ENCODE measurements around the gene GDF10. TPM values are rescaled to one million over a fixed set of nuclear protein-coding genes. Genes with fewer than 3 reads are reported as not detected.
A peak's percentile ranks its signal among the peaks of the same experiment; 100 is the strongest.

GDF10 gene
- polyA plus RNA-seq, 1 of the 3 experiments (the other 2 are of a cell fraction) = 0.02 TPM

DNA sequence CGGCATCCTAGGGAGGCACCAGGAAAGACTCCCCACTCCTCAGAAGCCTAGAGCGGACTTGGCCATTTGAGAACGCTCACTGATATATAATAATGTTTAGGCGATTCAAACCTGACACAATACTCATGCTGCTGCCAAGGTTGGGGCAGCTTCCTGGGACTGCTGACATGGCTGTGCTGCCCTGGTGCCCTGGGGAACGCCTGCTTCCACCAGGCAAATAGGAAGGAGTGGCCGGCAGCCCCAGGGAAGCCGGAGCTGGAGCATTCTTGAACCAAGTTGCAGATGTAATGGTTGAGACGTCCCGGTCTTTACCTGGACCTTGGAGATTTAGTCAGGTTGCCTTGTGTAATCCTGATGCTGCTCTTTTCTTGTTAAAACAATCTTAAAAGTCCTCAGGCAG, 8.8 kb downstream of the GDF10 start (continued):
- TF ChIP-seq SIN3A (IDR thresholded peaks at IDR 0.05; ENCODE audit: borderline replicate concordance, low read depth, low read length) (no peak), GATA2 (CRISPR knock-in tag; IDR thresholded peaks at IDR 0.05) (no peak), RXRA (IDR thresholded peaks at IDR 0.05; ENCODE audit: borderline replicate concordance, low read depth) (no peak)

GRCh38 chr10:47309408-47310089, 9.6 kb downstream of the GDF10 start:
- Histone ChIP-seq H3K79me2 (ENCODE audit: insufficient read depth) (no peaks in the 10 kb centered on the region), H3K4me3 (ENCODE audit: low read depth in 2 of 2, low read length in 1 of 2) (no peak overlapping the region), H3F3A (replicated peaks; ENCODE audit: insufficient read depth) (no peaks in the 10 kb centered on the region), H3K9me3 (no peaks in the 10 kb centered on the region), H2AFZ (ENCODE audit: low read depth) (no peak overlapping the region), H3K4me1 (ENCODE audit: control insufficient read depth in 1 of 2, insufficient read depth in 2 of 2, low read depth in 1 of 2, low read length in 1 of 2) (peaks cover 0 to 71% of the 10 kb centered on the region in 2 experiments; a peak in 1 of 4 replicates), H3K9ac (no peak overlapping the region), H4K20me1 (ENCODE audit: insufficient read depth) (no peaks in the 10 kb centered on the region), H3K36me3 (replicated peaks in 1 of 2; ENCODE audit: control insufficient read depth in 1 of 2, insufficient read depth in 2 of 2, low read length in 1 of 2) (no peaks in the 10 kb centered on the region), H3K4me2 (no peak overlapping the region), H3K27me3 (ENCODE audit: insufficient read depth) (no peaks in the 10 kb centered on the region; the same call in 1 of the 2 replicates), H3K9me2 (no peaks in the 10 kb centered on the region), H3K27ac (ENCODE audit: low read depth in 2 of 2, low read length in 1 of 2) (peak overlapping the region in 1 of 2 experiments; percentile 34; a peak in 1 of 4 replicates)
- TF ChIP-seq GABPA (IDR thresholded peaks at IDR 0.05; ENCODE audit: low read depth) = no peak
- TF ChIP-seq RAD21 (IDR thresholded peaks at IDR 0.05; ENCODE audit: low read length) = peak; percentile 55
- TF ChIP-seq USF2 (IDR thresholded peaks at IDR 0.05; ENCODE audit: borderline replicate concordance, low read depth, low read length) = no peak
- TF ChIP-seq, protein P1, sequence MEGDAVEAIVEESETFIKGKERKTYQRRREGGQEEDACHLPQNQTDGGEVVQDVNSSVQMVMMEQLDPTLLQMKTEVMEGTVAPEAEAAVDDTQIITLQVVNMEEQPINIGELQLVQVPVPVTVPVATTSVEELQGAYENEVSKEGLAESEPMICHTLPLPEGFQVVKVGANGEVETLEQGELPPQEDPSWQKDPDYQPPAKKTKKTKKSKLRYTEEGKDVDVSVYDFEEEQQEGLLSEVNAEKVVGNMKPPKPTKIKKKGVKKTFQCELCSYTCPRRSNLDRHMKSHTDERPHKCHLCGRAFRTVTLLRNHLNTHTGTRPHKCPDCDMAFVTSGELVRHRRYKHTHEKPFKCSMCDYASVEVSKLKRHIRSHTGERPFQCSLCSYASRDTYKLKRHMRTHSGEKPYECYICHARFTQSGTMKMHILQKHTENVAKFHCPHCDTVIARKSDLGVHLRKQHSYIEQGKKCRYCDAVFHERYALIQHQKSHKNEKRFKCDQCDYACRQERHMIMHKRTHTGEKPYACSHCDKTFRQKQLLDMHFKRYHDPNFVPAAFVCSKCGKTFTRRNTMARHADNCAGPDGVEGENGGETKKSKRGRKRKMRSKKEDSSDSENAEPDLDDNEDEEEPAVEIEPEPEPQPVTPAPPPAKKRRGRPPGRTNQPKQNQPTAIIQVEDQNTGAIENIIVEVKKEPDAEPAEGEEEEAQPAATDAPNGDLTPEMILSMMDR (IDR thresholded peaks at IDR 0.05) = peak; percentile 44
- TF ChIP-seq, protein P2, sequence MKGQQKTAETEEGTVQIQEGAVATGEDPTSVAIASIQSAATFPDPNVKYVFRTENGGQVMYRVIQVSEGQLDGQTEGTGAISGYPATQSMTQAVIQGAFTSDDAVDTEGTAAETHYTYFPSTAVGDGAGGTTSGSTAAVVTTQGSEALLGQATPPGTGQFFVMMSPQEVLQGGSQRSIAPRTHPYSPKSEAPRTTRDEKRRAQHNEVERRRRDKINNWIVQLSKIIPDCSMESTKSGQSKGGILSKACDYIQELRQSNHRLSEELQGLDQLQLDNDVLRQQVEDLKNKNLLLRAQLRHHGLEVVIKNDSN (IDR thresholded peaks at IDR 0.05; ENCODE audit: borderline replicate concordance, low read depth) = no peak
- no peak for TF ChIP-seq RCOR1 (IDR thresholded peaks at IDR 0.05; ENCODE audit: low read length)
- DNase-seq = peak; percentile 58
- CTCF ChIA-PET = interaction anchor here (0.6 to 12.0 kb wide), 11 partner anchors 7 to 316 kb away, joined by 3 to 337 read pairs (median 3); no protein-coding TSS in a partner anchor
- 57% methylated on average over 25 of the region's 34 CpGs for WGBS (ENCODE audit: low lambda C conversion rate)
- POLR2A ChIA-PET = no interaction called here

DNA sequence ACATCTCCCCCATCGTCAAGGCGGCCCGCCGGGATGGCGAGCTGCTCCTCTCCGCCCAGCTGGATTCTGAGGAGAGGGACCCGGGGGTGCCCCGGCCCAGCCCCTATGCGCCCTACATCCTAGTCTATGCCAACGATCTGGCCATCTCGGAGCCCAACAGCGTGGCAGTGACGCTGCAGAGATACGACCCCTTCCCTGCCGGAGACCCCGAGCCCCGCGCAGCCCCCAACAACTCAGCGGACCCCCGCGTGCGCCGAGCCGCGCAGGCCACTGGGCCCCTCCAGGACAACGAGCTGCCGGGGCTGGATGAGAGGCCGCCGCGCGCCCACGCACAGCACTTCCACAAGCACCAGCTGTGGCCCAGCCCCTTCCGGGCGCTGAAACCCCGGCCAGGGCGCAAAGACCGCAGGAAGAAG, 10.1 kb downstream of the GDF10 start:
- Histone ChIP-seq H3F3A (replicated peaks; ENCODE audit: insufficient read depth) (no peaks in the 10 kb centered on the region), H3K36me3 (replicated peaks in 1 of 2; ENCODE audit: control insufficient read depth in 1 of 2, insufficient read depth in 2 of 2, low read length in 1 of 2) (no peaks in the 10 kb centered on the region), H3K9ac (no peak overlapping the region), H2AFZ (ENCODE audit: low read depth) (no peak overlapping the region), H3K9me2 (no peaks in the 10 kb centered on the region), H3K79me2 (ENCODE audit: insufficient read depth) (no peaks in the 10 kb centered on the region), H3K9me3 (no peaks in the 10 kb centered on the region), H3K4me3 (ENCODE audit: low read depth in 2 of 2, low read length in 1 of 2) (no peak overlapping the region), H3K27me3 (ENCODE audit: insufficient read depth) (no peaks in the 10 kb centered on the region; the same call in 1 of the 2 replicates), H3K4me1 (ENCODE audit: control insufficient read depth in 1 of 2, insufficient read depth in 2 of 2, low read depth in 1 of 2, low read length in 1 of 2) (peaks cover 0 to 68% of the 10 kb centered on the region in 2 experiments; a peak in 1 of 4 replicates), H3K27ac (ENCODE audit: low read depth in 2 of 2, low read length in 1 of 2) (peak overlapping the region in 1 of 2 experiments; percentile 11; a peak in 1 of 4 replicates), H4K20me1 (ENCODE audit: insufficient read depth) (no peaks in the 10 kb centered on the region), H3K4me2 (no peak overlapping the region)
- POLR2A ChIA-PET = no interaction called here
- no peak for DNase-seq
- CTCF ChIA-PET = interaction anchor here (1.7 to 12.0 kb wide), 6 partner anchors 8 to 317 kb away, joined by 4 to 337 read pairs (median 62); no protein-coding TSS in a partner anchor
- WGBS (ENCODE audit: low lambda C conversion rate) = 81% methylated on average over 13 of the region's 37 CpGs
- TF ChIP-seq, protein P3, sequence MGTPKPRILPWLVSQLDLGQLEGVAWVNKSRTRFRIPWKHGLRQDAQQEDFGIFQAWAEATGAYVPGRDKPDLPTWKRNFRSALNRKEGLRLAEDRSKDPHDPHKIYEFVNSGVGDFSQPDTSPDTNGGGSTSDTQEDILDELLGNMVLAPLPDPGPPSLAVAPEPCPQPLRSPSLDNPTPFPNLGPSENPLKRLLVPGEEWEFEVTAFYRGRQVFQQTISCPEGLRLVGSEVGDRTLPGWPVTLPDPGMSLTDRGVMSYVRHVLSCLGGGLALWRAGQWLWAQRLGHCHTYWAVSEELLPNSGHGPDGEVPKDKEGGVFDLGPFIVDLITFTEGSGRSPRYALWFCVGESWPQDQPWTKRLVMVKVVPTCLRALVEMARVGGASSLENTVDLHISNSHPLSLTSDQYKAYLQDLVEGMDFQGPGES (IDR thresholded peaks at IDR 0.05; ENCODE audit: low read depth, low read length) = no peak
- TF ChIP-seq FOXJ3 (CRISPR knock-in tag; IDR thresholded peaks at IDR 0.05) = no peak
- TF ChIP-seq, protein P2 (IDR thresholded peaks at IDR 0.05; ENCODE audit: borderline replicate concordance, low read depth) = no peak
- no peak for TF ChIP-seq USF2 (IDR thresholded peaks at IDR 0.05; ENCODE audit: borderline replicate concordance, low read depth, low read length)
- TF ChIP-seq TEAD4 (IDR thresholded peaks at IDR 0.05; ENCODE audit: borderline replicate concordance, insufficient read depth) = no peak
- no peak for TF ChIP-seq YY1 (IDR thresholded peaks at IDR 0.05; ENCODE audit: low read depth)
- TF ChIP-seq, protein P4, sequence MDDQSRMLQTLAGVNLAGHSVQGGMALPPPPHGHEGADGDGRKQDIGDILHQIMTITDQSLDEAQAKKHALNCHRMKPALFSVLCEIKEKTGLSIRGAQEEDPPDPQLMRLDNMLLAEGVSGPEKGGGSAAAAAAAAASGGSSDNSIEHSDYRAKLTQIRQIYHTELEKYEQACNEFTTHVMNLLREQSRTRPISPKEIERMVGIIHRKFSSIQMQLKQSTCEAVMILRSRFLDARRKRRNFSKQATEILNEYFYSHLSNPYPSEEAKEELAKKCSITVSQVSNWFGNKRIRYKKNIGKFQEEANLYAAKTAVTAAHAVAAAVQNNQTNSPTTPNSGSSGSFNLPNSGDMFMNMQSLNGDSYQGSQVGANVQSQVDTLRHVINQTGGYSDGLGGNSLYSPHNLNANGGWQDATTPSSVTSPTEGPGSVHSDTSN (IDR thresholded peaks at IDR 0.05) = no peak
- no peak for TF ChIP-seq EP300 (IDR thresholded peaks at IDR 0.05; ENCODE audit: borderline replicate concordance in 1 of 2, low read depth in 1 of 2, low read length in 1 of 2)
